Lower lobe of right lung (tissue), 2 donors: Measurements from ENCODE around the gene SPIC. TPM values are rescaled to one million over a fixed set of nuclear protein-coding genes. Genes with fewer than 3 reads are reported as not detected.
A peak's percentile ranks its signal among the peaks of the same experiment; 100 is the strongest.

Experiments used
- ATAC-seq, 2 donors: fragments of 200-7000 bp; cut with Tn5 transposase; one replicate each; pipeline ENCODE4 v1.9.1; 2020 to 2022; ENCODE audit warnings: mild to moderate bottlenecking in 2 of 2, moderate library complexity in 2 of 2
- DNase-seq: peaks from one replicate; pipeline ENCODE4 v3.0.0-alpha.2; 2020
- H3K27ac ChIP-seq: fragments of 200-600 bp; one replicate; pipeline ENCODE4 v1.8.0; 2022
- H3K27me3 ChIP-seq: fragments of 200-600 bp; one replicate; pipeline ENCODE4 v1.8.0; 2022; ENCODE audit warnings: low read depth
- H3K36me3 ChIP-seq: fragments of 200-600 bp; one replicate; pipeline ENCODE4 v1.8.0; 2022; ENCODE audit warnings: mild to moderate bottlenecking
- H3K4me1 ChIP-seq: fragments of 200-600 bp; one replicate; pipeline ENCODE4 v1.8.0; 2022
- H3K4me3 ChIP-seq: fragments of 200-600 bp; one replicate; pipeline ENCODE4 v1.8.0; 2022; ENCODE audit warnings: mild to moderate bottlenecking
- H3K9me3 ChIP-seq: fragments of 200-600 bp; one replicate; pipeline ENCODE4 v1.8.0; 2022
- CTCF ChIP-seq: fragments of 200-600 bp; IDR thresholded peaks from one replicate; pipeline ENCODE4 v1.8.0; 2022; ENCODE audit warnings: antibody characterized with exemption, mild to moderate bottlenecking
- intact Hi-C: fragments of 100-400 bp; cut with DNase I; formaldehyde crosslinking; loops from one replicate; pipeline ENCODE4 v1.11.0; 2022
- total RNA-seq: library from RNA; stranded (reverse); fragmentation: NEBNext Ultra II Directional; extraction: Animal tissue kit (Norgen Biotek cat#: 25700); gene quantifications from one replicate; pipeline ENCODE4 v1.2.1, GENCODE V29; 2021
- donor health status: DM: no; HTN: yes; CAD: no; lungs with severe emphysema.

Gene SPIC
- total RNA-seq, 1 donor from 2014 or later = not detected

DNA sequence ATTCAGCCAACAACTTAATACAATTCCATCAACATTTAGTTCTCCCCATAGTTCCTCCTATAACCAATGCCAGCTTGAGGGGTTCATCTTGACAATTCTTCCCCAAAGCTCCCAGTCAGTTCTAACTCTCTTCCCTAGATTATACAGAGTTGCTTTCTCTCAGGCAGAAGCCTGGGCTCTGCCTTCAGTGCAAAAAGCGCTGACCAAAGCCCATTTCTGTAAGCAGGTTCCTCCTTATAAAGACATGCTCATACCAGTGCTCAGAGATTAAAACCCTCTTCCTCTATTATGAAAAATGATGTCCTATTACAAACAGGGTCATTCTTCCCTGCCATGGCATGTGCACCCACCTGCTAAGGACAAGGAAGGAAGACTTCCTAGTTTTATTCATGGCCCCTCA is 16.2 kb downstream of the SPIC start:
- ATAC-seq (no peak), DNase-seq (no peak)
- Histone ChIP-seq H3K36me3 (no peaks in the 10 kb centered on the region), H3K4me3 (no peak overlapping the region), H3K27me3 (no peaks in the 10 kb centered on the region), H3K4me1 (no peaks in the 10 kb centered on the region), H3K27ac (no peak overlapping the region), H3K9me3 (no peaks in the 10 kb centered on the region)
- no peak for TF ChIP-seq CTCF
- intact Hi-C loops = no loop called here

DNA sequence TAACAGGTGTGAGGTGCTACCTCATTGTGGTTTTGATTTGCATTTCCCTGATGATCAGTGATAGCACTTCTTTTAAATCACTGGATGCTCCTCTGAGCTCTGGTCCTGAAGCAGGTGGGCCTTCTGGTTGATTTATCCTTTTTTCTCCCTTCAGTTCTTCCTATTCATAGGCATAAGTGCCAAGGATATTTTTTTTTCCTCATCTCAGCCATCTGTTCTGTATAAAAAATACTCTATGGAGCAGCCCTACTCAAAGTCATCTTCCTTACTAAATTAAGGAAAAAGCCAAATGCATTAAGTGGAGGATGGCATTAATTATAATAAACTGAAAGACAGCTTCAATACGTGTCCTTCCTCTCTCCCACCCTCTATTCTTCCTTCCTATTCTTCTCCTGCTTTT is 18.4 kb downstream of the SPIC start:
- intact Hi-C loops = no loop called here
- Histone ChIP-seq H3K27ac (no peak overlapping the region), H3K4me1 (no peaks in the 10 kb centered on the region), H3K4me3 (no peak overlapping the region), H3K9me3 (no peaks in the 10 kb centered on the region), H3K27me3 (no peaks in the 10 kb centered on the region), H3K36me3 (no peaks in the 10 kb centered on the region)
- DNase-seq = no peak
- no peak for ATAC-seq
- no peak for TF ChIP-seq CTCF

DNA sequence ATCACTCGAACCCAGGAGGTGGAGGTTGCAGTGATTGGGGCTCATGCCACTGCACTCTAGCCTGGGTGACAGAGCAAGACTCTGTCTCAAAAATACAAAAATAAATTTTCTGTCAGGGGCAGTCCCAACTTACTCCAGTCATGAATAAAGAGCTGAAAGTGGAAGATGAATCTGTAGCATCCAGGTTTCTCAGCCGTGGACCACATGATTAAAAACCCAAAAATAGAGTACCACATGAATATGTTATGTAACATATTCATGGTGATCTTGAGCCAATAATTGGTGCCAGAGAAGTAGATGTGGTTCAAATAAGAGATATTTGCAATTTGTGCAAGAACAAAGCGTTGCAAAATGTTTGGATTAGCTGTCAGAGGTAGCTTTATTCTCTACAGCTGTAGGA is 23.1 kb downstream of the SPIC start:
- H3K27ac ChIP-seq = no peak overlapping the region
- TF ChIP-seq CTCF = no peak
- H3K9me3 ChIP-seq = no peaks in the 10 kb centered on the region
- H3K27me3 ChIP-seq = no peaks in the 10 kb centered on the region
- H3K4me1 ChIP-seq = peaks cover 19% of the 10 kb centered on the region
- no peak overlapping the region for H3K4me3 ChIP-seq
- H3K36me3 ChIP-seq = no peaks in the 10 kb centered on the region
- no peak for ATAC-seq
- no peak for DNase-seq
- intact Hi-C loops = no loop called here

DNA sequence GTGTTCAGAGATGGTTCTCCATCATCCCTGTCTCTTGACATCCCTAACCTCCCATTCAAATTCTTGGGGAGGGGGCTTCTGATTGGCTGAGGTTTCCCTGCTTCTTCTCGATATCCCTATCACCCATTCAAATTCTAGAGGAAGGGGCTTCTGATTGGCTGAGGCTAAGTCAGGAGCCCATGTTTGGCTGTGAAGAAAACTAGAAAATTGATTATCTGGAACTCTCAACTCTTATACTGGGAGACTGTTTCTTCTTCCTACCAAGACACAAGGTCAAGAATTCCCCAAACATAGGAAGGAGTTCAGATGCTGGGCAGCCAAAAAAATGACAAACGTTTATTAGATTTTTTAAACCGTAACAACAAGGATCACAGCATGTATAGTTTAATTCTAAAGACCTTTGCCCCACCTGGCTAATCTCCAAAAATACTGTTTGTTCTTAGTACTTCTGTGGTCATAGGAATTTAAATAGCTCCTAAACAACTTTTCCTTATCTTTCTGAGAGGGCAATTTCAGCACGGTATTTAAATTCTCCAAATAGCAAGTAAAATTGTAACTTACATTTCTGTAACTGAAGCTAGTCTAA is 26.4 kb downstream of the SPIC start:
- intact Hi-C loops = no loop called here
- no peak for TF ChIP-seq CTCF
- Histone ChIP-seq H3K9me3 (no peaks in the 10 kb centered on the region), H3K4me3 (no peak overlapping the region), H3K4me1 (peaks cover 19% of the 10 kb centered on the region), H3K36me3 (no peaks in the 10 kb centered on the region), H3K27me3 (no peaks in the 10 kb centered on the region), H3K27ac (no peak overlapping the region)
- no peak for DNase-seq
- ATAC-seq = peak in 1 of 2 donors; percentile 83

DNA sequence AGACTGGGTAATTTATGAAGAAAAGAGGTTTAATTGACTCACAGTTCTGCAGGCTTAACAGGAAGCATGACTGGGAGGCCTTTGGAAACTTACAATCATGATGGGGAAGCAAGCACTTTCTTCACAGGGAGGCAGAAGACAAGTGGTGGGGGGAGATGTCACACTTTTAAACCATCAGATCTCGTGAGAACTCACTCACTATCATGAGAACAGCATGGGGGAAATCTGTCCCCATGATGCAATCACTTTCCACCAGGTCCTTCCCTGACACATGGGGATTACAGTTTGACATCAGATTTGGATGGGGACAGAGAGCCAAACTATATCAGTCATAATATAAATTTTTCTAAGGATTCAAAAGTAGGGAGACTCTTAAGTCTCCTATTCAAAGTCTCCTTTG is 46.0 kb downstream of the SPIC start:
- TF ChIP-seq CTCF = no peak
- DNase-seq (no peak), ATAC-seq (no peak)
- no peak overlapping the region for H3K27ac ChIP-seq
- H3K27me3 ChIP-seq = no peaks in the 10 kb centered on the region
- H3K36me3 ChIP-seq = no peaks in the 10 kb centered on the region
- intact Hi-C loops = no loop called here
- no peak overlapping the region for H3K4me3 ChIP-seq
- H3K9me3 ChIP-seq = no peaks in the 10 kb centered on the region
- no peaks in the 10 kb centered on the region for H3K4me1 ChIP-seq

DNA sequence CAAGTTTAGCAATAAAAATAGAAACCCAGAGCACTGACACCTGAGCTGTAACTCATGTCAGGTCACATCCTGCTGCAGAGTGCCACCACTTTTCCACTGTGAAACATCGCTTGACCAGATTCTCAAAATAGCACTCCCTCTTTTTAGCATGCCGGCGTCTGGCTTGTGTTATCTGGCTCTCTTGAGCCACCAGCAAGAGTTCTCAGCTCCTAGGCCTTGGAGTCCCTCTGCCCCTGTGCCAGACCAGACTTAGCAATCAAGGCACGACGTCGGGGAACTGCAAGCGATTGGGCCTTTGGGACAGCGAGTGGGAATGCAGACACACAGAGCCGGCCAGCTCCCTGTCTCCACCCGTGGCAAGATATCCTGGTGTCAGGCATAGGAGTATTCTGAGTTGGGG is 52.5 kb downstream of the SPIC start:
- H3K27me3 ChIP-seq = no peaks in the 10 kb centered on the region
- no peak overlapping the region for H3K27ac ChIP-seq
- H3K36me3 ChIP-seq = no peaks in the 10 kb centered on the region
- H3K9me3 ChIP-seq = no peaks in the 10 kb centered on the region
- H3K4me1 ChIP-seq = no peaks in the 10 kb centered on the region
- ATAC-seq (no peak), DNase-seq (no peak)
- no peak for TF ChIP-seq CTCF
- intact Hi-C loops = no loop called here
- H3K4me3 ChIP-seq = no peak overlapping the region
